Ovary (tissue), 9 donors: ENCODE measurements around the gene ATXN1. TPM values are rescaled to one million over a fixed set of nuclear protein-coding genes. Genes with fewer than 3 reads are reported as not detected.

Experiments used
- DNase-seq, 5 donors: peaks; one replicate each; pipeline ENCODE4 v3.0.0-alpha.2; 2019 to 2020
- H3K27ac ChIP-seq, 2 donors: fragments of 200-600 bp; one replicate each; pipeline versions ENCODE4 v1.5.1 to v1.8.0; 2019 to 2022
- H3K27me3 ChIP-seq: fragments of 200-600 bp; one replicate; pipeline ENCODE4 v1.8.0; 2022
- H3K36me3 ChIP-seq: fragments of 200-600 bp; sonication (generic); one replicate; pipeline ENCODE4 v1.5.1; 2019
- H3K4me1 ChIP-seq: one replicate; pipeline ENCODE4 v1.8.1; 2013; ENCODE audit warnings: mild to moderate bottlenecking, moderate library complexity; ENCODE audit not compliant: insufficient read depth
- H3K4me3 ChIP-seq: fragments of 200-600 bp; sonication (generic); one replicate; pipeline ENCODE4 v1.5.1; 2017
- H3K9me3 ChIP-seq, 2 donors: fragments of 200-600 bp in 1 of 2; sonication (generic) in 1 of 2; one replicate each; pipeline versions ENCODE4 v1.5.1 to v1.8.1; 2013 to 2019; ENCODE audit warnings: mild to moderate bottlenecking in 1 of 2, moderate library complexity in 1 of 2
- EP300 ChIP-seq: sonication (generic); formaldehyde crosslinking; IDR thresholded peaks from one replicate; pipeline ENCODE4 v1.6.1; 2017; ENCODE audit warnings: antibody characterized with exemption
- POLR2A ChIP-seq: fragments of 450-650 bp; IDR thresholded peaks from one replicate; pipeline ENCODE4 v1.6.1; 2017; ENCODE audit warnings: antibody characterized with exemption, mild to moderate bottlenecking, moderate library complexity
- WGBS, 3 donors: extraction: QIAGEN DNeasy Blood & Tissue Kit in 1 of 3; methylation state at CpG; one replicate each; pipeline versions ENCODE4 v1.1.5 to v1.1.7; 2013 to 2017; 5-methylcytosine and 5-hydroxymethylcytosine counted together
- intact Hi-C, 4 donors: fragments of 100-400 bp; cut with DNase I; formaldehyde crosslinking; loops; one replicate each; pipeline versions ENCODE4 v1.11.0 to v1.15.1; 2022 to 2023
- polyA plus RNA-seq, 2 donors: library from polyadenylated mRNA; stranded (reverse); fragments of 200-250 nt in 1 of 2; fragments of 350-450 nt in 1 of 2; fragmentation: Illumina TruSeq in 1 of 2; extraction: RNeasy Lipid Tissue Mini Kit (QIAGEN cat#74804) in 1 of 2; gene quantifications; one replicate each; pipeline ENCODE4 v1.2.3, GENCODE V29; 2013 to 2014
- total RNA-seq, 7 donors: library from RNA; depleted of rRNA in 2 of 7; stranded (reverse); fragments of >200 nt in 2 of 7; fragmentation: NEBNext Ultra II Directional in 3 of 7; extraction: Animal tissue kit (Norgen Biotek cat#: 25700) in 3 of 7; gene quantifications; one replicate each; pipeline versions ENCODE4 v1.1.0 to v1.2.4, GENCODE V29; 2016 to 2023
- TF ChIP-seq, protein P1 (sequence below), 3 donors: fragments of 450-650 bp in 2 of 3; fragments of 200-600 bp in 1 of 3; IDR thresholded peaks; one replicate each; pipeline versions ENCODE4 v1.5.1 to v1.8.0; 2016 to 2022; ENCODE audit warnings: antibody characterized with exemption in 3 of 3, mild to moderate bottlenecking in 1 of 3
- donor health status: DM: no; HTN: no; CAD: no; lungs with moderate emphysema.
- donor health status: DM: no; HTN: no; CAD: no.
- donor health status: Bipolar disorder and iron deficiency.
- donor health status: DM: yes; HTN: yes; CAD: no.
- donor health status: DM: no; HTN: no; CAD: no.
- donor health status: DM: yes; HTN: yes; CAD: no.

The ATXN1 gene
- total and polyA plus RNA-seq, 9 donors = 7.3 to 38.2 (median 30.4) TPM

GRCh38 chr6:16498237-16498636, 263.0 kb downstream of the ATXN1 start:
- Histone ChIP-seq H3K4me3 (no peak overlapping the region), H3K27ac (no peak overlapping the region), H3K9me3 (no peaks in the 10 kb centered on the region), H3K36me3 (no peaks in the 10 kb centered on the region), H3K27me3 (no peaks in the 10 kb centered on the region), H3K4me1 (peaks cover 6% of the 10 kb centered on the region)
- DNase-seq = no peak
- 91 to 96% (median 93%) methylated on average over 1 of the region's 1 CpG for WGBS, 3 donors
- TF ChIP-seq POLR2A (no peak), EP300 (no peak)
- TF ChIP-seq, protein P1, sequence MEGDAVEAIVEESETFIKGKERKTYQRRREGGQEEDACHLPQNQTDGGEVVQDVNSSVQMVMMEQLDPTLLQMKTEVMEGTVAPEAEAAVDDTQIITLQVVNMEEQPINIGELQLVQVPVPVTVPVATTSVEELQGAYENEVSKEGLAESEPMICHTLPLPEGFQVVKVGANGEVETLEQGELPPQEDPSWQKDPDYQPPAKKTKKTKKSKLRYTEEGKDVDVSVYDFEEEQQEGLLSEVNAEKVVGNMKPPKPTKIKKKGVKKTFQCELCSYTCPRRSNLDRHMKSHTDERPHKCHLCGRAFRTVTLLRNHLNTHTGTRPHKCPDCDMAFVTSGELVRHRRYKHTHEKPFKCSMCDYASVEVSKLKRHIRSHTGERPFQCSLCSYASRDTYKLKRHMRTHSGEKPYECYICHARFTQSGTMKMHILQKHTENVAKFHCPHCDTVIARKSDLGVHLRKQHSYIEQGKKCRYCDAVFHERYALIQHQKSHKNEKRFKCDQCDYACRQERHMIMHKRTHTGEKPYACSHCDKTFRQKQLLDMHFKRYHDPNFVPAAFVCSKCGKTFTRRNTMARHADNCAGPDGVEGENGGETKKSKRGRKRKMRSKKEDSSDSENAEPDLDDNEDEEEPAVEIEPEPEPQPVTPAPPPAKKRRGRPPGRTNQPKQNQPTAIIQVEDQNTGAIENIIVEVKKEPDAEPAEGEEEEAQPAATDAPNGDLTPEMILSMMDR (IDR thresholded peaks at IDR 0.05) = no peak
- intact Hi-C loops = no loop called here

- intact Hi-C loops = no loop called here
- H3K4me3 ChIP-seq = no peak overlapping the region
These were observed 264.1 kb downstream of the ATXN1 start for GRCh38 chr6:16496991-16497801.

GRCh38 chr6:16496210-16496609, 265.1 kb downstream of the ATXN1 start:
- no peaks in the 10 kb centered on the region for H3K36me3 ChIP-seq
- H3K27me3 ChIP-seq = no peaks in the 10 kb centered on the region
- TF ChIP-seq POLR2A (no peak), EP300 (no peak)
- TF ChIP-seq, protein P1 (IDR thresholded peaks at IDR 0.05) = no peak
- no peaks in the 10 kb centered on the region for H3K9me3 ChIP-seq
- no peak overlapping the region for H3K4me3 ChIP-seq
- no peak overlapping the region for H3K27ac ChIP-seq
- intact Hi-C loops = no loop called here
- 82 to 84% (median 82%) methylated on average over 5 of the region's 5 CpGs for WGBS, 3 donors
- DNase-seq = no peak
- H3K4me1 ChIP-seq = peaks cover 6% of the 10 kb centered on the region

More at GRCh38 chr6:16496991-16497801, 264.1 kb downstream of the ATXN1 start:
- WGBS, 3 donors = 8 to 18% (median 9%) methylated on average over 11 of the region's 11 CpGs
- Histone ChIP-seq H3K9me3 (no peaks in the 10 kb centered on the region), H3K27ac (no peak overlapping the region), H3K27me3 (no peaks in the 10 kb centered on the region), H3K4me1 (peaks cover 6% of the 10 kb centered on the region), H3K36me3 (no peaks in the 10 kb centered on the region)
- TF ChIP-seq, protein P1 (IDR thresholded peaks at IDR 0.05) = no peak
- TF ChIP-seq POLR2A (no peak), EP300 (no peak)
- no peak for DNase-seq

GRCh38 chr6:16494793-16495192, 266.5 kb downstream of the ATXN1 start:
- 37 to 54% (median 46%) methylated on average over 3 of the region's 3 CpGs for whole genome bisulfite sequencing, 3 donors
- Histone ChIP-seq H3K4me1 (peaks cover 6% of the 10 kb centered on the region), H3K9me3 (no peaks in the 10 kb centered on the region), H3K27me3 (no peaks in the 10 kb centered on the region), H3K36me3 (no peaks in the 10 kb centered on the region), H3K27ac (no peak overlapping the region), H3K4me3 (no peak overlapping the region)
- TF ChIP-seq EP300 (no peak), POLR2A (no peak)
- TF ChIP-seq, protein P1 (IDR thresholded peaks at IDR 0.05) = no peak
- DNase-seq = no peak
- intact Hi-C loops = no loop called here
